Keratinocyte (primary cell): ENCODE results near the gene SEC62. TPM values are rescaled to one million over a fixed set of nuclear protein-coding genes. Genes with fewer than 3 reads are reported as not detected.

ENCODE experiments used
- DNase-seq: peaks from one replicate; pipeline ENCODE4 v3.0.0-alpha.2; 2011; ENCODE audit warnings: low read depth, missing footprints, low spot score
- FAIRE-seq: peaks from 2 replicates; lab custom pipeline; 2011; peaks lifted over from hg19 to GRCh38; lab: Jason Lieb, UNC
- H2AFZ ChIP-seq: 2 replicates; pipeline ENCODE4 v1.6.0; 2012; ENCODE audit warnings: low read length, control low read depth, inconsistent platforms; ENCODE audit not compliant: control insufficient read depth
- H3K27ac ChIP-seq: 2 replicates; pipeline ENCODE4 v1.5.1; 2011; ENCODE audit warnings: low read length; ENCODE audit not compliant: control insufficient read depth, insufficient read depth
- H3K27me3 ChIP-seq: 3 replicates; pipeline ENCODE4 v1.6.0; 2011; ENCODE audit warnings: low read length; ENCODE audit not compliant: control insufficient read depth, insufficient read depth; ENCODE audit errors: extremely low read depth
- H3K36me3 ChIP-seq, 2 experiments: 2 replicates in 1 of 2; 3 replicates in 1 of 2; pipeline ENCODE4 v1.5.1; 2011; ENCODE audit warnings: low read length in 2 of 2, mild to moderate bottlenecking in 1 of 2; ENCODE audit not compliant: control insufficient read depth in 2 of 2, insufficient read depth in 2 of 2; ENCODE audit errors: extremely low read depth in 1 of 2
- H3K4me1 ChIP-seq: 3 replicates; pipeline ENCODE4 v1.5.1; 2011; ENCODE audit warnings: low read length; ENCODE audit not compliant: control insufficient read depth, insufficient read depth; ENCODE audit errors: extremely low read depth
- H3K4me2 ChIP-seq: 3 replicates; pipeline ENCODE4 v1.6.0; 2011; ENCODE audit warnings: low read depth, low read length; ENCODE audit not compliant: control insufficient read depth, insufficient read depth; ENCODE audit errors: extremely low read depth
- H3K4me3 ChIP-seq, 3 experiments: fragments of 200-600 bp in 1 of 3; sonication (generic) in 1 of 3; 2 replicates in 2 of 3; 3 replicates in 1 of 3; pipeline ENCODE4 v1.5.1; 2011 to 2016; ENCODE audit warnings: low read length in 3 of 3, mild to moderate bottlenecking in 3 of 3, control low read depth in 2 of 3, inconsistent platforms in 1 of 3, low read depth in 1 of 3, mixed read lengths in 1 of 3, mixed run types in 1 of 3, moderate library complexity in 1 of 3; ENCODE audit not compliant: control insufficient read depth in 2 of 3, insufficient read depth in 2 of 3; ENCODE audit errors: extremely low read depth in 1 of 3
- H3K79me2 ChIP-seq: 2 replicates; pipeline ENCODE4 v1.6.0; 2012; ENCODE audit warnings: low read length; ENCODE audit not compliant: control insufficient read depth, insufficient read depth
- H3K9ac ChIP-seq: 3 replicates; pipeline ENCODE4 v1.6.0; 2011; ENCODE audit warnings: low read length; ENCODE audit not compliant: control insufficient read depth, insufficient read depth; ENCODE audit errors: extremely low read depth
- H3K9me1 ChIP-seq: 3 replicates; pipeline ENCODE4 v1.6.0; 2011; ENCODE audit warnings: low read length; ENCODE audit not compliant: control insufficient read depth, insufficient read depth; ENCODE audit errors: extremely low read depth
- H3K9me3 ChIP-seq: 2 replicates; pipeline ENCODE4 v1.5.1; 2012; ENCODE audit warnings: low read depth, low read length; ENCODE audit not compliant: control insufficient read depth
- H4K20me1 ChIP-seq: 3 replicates; pipeline ENCODE4 v1.6.0; 2011; ENCODE audit warnings: low read length; ENCODE audit not compliant: control insufficient read depth, insufficient read depth; ENCODE audit errors: extremely low read depth
- EZH2 ChIP-seq: IDR thresholded peaks from one replicate; pipeline ENCODE4 v1.6.1; 2012; ENCODE audit warnings: inconsistent platforms, mild to moderate bottlenecking, low read length, moderate library complexity
- dilution Hi-C: fragments of 300-500 bp; cut with MboI; formaldehyde crosslinking; loops from one replicate; pipeline ENCODE4 v1.7.0; 2020; ENCODE audit warnings: low sequenced_read_pairs; ENCODE audit not compliant: extremely low pct_ligation_motif_present
- polyA plus RNA-seq, 5 experiments: library from polyadenylated mRNA; depleted of rRNA in 3 of 5; stranded (reverse) in 3 of 5; stranded (forward) in 1 of 5; unstranded in 1 of 5; fragments of >200 nt; gene quantifications; 1 replicate in 1 of 5; 2 replicates in 3 of 5; 3 replicates in 1 of 5; pipeline versions ENCODE4 v1.2.1 to v1.2.3, GENCODE V29; 2011 to 2012; ENCODE audit warnings: missing spikeins in 2 of 5, low read depth in 1 of 5, low replicate concordance in 1 of 5
- TF ChIP-seq, protein P1 (sequence below), 3 experiments: IDR thresholded peaks in 1 of 3; conservative IDR thresholded peaks in 1 of 3; optimal IDR thresholded peaks in 1 of 3; 2 replicates in 2 of 3; 3 replicates in 1 of 3; pipeline versions ENCODE3 to v1.5.1; 2011; ENCODE audit warnings: low read length in 3 of 3, mild to moderate bottlenecking in 3 of 3, moderate library complexity in 2 of 3, control low read depth in 1 of 3, inconsistent platforms in 1 of 3; ENCODE audit not compliant: insufficient read depth in 2 of 3; ENCODE audit errors: extremely low read depth in 1 of 3

The SEC62 gene
- polyA plus RNA-seq, 1 donor (not counting 4 experiments of a cell fraction or from before 2014, with no cell fraction given): 63.3 TPM

DNA sequence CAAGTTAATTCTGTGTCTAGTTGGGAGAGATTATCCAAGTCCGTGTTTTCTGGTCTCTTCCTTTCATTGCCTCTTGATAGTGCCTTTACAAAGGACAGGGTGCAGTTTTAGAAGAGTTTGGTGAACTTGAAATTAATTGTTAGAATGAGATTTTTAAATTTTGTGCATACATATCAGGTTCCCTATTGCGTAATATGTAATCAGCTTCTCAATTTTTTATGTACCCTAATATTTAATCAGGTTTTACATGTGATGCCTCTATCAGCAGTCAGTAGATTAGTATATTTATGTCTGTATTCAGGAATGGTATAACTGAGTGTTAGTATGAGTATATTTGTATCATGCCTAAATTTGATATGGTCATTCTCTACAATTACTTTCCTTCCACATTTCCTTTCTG is 4.9 kb downstream of the SEC62 start:
- Histone ChIP-seq H3K79me2 (peaks cover 77% of the 10 kb centered on the region), H3K27me3 (no peaks in the 10 kb centered on the region), H2AFZ (no peak overlapping the region), H3K9me3 (no peaks in the 10 kb centered on the region), H3K4me1 (peaks cover 11% of the 10 kb centered on the region), H3K9me1 (no peaks in the 10 kb centered on the region), H3K4me3 (no peak overlapping the region), H3K36me3 (peaks cover 2 to 3% of the 10 kb centered on the region in 2 experiments), H3K9ac (no peak overlapping the region), H4K20me1 (no peaks in the 10 kb centered on the region), H3K4me2 (no peak overlapping the region), H3K27ac (no peak overlapping the region)
- dilution Hi-C loops: no loop called here
- DNase-seq: no peak
- TF ChIP-seq EZH2: no peak
- TF ChIP-seq, protein P1, sequence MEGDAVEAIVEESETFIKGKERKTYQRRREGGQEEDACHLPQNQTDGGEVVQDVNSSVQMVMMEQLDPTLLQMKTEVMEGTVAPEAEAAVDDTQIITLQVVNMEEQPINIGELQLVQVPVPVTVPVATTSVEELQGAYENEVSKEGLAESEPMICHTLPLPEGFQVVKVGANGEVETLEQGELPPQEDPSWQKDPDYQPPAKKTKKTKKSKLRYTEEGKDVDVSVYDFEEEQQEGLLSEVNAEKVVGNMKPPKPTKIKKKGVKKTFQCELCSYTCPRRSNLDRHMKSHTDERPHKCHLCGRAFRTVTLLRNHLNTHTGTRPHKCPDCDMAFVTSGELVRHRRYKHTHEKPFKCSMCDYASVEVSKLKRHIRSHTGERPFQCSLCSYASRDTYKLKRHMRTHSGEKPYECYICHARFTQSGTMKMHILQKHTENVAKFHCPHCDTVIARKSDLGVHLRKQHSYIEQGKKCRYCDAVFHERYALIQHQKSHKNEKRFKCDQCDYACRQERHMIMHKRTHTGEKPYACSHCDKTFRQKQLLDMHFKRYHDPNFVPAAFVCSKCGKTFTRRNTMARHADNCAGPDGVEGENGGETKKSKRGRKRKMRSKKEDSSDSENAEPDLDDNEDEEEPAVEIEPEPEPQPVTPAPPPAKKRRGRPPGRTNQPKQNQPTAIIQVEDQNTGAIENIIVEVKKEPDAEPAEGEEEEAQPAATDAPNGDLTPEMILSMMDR (optimal IDR thresholded peaks at IDR 0.05 in 1 of 3, IDR thresholded peaks at IDR 0.05 in 1 of 3, conservative IDR thresholded peaks at IDR 0.05 in 1 of 3; ENCODE audit: extremely low read depth in 1 of 3, insufficient read depth in 2 of 3, low read length in 3 of 3): no peak
- no peak for FAIRE-seq

DNA sequence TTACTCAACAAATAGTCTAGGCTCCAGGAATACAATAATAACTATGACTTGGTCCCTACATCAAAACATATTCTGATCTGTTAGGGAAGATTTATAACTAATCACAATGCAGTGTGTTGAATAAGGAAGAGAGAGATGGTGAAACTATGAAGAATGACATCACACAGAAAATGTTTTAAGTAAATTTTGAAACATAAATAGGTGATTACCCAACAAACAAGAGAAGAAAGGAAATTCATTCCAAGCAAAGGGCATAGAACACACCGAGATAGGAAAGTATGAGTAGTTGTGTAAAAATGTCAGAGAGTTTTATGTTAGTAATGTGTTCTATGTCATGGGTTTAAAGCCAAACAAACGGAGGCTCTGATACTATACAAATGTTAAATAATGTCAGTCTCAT is 13.4 kb downstream of the SEC62 start:
- no peaks in the 10 kb centered on the region for H3K9me1 ChIP-seq
- no peak for FAIRE-seq
- dilution Hi-C loops: no loop called here
- H2AFZ ChIP-seq: no peak overlapping the region
- DNase-seq: no peak
- H3K9me3 ChIP-seq: no peaks in the 10 kb centered on the region
- H4K20me1 ChIP-seq: no peaks in the 10 kb centered on the region
- H3K4me1 ChIP-seq: no peaks in the 10 kb centered on the region
- no peak for TF ChIP-seq EZH2
- TF ChIP-seq, protein P1 (optimal IDR thresholded peaks at IDR 0.05 in 1 of 3, IDR thresholded peaks at IDR 0.05 in 1 of 3, conservative IDR thresholded peaks at IDR 0.05 in 1 of 3; ENCODE audit: extremely low read depth in 1 of 3, insufficient read depth in 2 of 3, low read length in 3 of 3): no peak
- peaks cover 2% of the 10 kb centered on the region for H3K79me2 ChIP-seq
- H3K4me3 ChIP-seq: no peak overlapping the region
- H3K36me3 ChIP-seq: peaks cover 9 to 16% of the 10 kb centered on the region in 2 experiments
- no peak overlapping the region for H3K27ac ChIP-seq
- H3K4me2 ChIP-seq: no peak overlapping the region
- no peaks in the 10 kb centered on the region for H3K27me3 ChIP-seq
- no peak overlapping the region for H3K9ac ChIP-seq
